Body of pancreas (tissue), 4 donors: ENCODE data around the gene RNF5.
"Not testable (repeated sequence)": the region's sequence is repeated elsewhere in the genome, so short reads cannot be mapped to it uniquely, and the experiment has no call there.

ENCODE experiments used
- POLR2A ChIP-seq, 3 donors: fragments of 450-650 bp; IDR thresholded peaks; one replicate each; pipeline ENCODE4 v1.6.1; 2016; ENCODE audit warnings: antibody characterized with exemption in 3 of 3, mild to moderate bottlenecking in 2 of 3
- TF ChIP-seq, protein P1 (sequence below), 7 experiments: fragments of 450-650 bp in 4 of 7; fragments of 200-600 bp in 3 of 7; sonication (generic) in 3 of 7; IDR thresholded peaks; one replicate each; pipeline ENCODE4 v1.5.1; 2016 to 2019; ENCODE audit warnings: antibody characterized with exemption in 7 of 7

DNA sequence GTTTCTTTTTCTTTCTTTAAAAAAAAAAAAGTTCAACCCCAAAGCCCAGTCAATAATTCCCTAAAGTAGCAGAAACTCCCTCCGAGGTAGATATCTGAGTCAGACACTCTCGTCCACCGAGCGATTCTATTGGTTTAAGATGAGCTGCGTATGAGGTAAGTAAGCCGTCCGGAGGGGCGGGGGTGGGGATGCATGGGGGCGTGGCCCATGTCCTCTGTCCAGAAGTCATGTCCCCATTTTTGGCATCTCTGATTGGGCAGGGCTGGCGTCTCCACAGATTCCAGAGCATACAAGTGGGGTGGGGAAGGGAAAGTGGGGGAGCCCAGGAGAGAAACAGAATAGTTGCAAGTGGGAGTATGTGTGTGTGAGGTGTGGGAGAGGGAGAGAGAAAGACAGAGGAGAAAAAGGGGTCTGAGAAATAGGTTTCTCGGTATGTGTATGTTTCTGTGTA is 7.5 kb downstream of the RNF5 start:
- TF ChIP-seq, protein P1, sequence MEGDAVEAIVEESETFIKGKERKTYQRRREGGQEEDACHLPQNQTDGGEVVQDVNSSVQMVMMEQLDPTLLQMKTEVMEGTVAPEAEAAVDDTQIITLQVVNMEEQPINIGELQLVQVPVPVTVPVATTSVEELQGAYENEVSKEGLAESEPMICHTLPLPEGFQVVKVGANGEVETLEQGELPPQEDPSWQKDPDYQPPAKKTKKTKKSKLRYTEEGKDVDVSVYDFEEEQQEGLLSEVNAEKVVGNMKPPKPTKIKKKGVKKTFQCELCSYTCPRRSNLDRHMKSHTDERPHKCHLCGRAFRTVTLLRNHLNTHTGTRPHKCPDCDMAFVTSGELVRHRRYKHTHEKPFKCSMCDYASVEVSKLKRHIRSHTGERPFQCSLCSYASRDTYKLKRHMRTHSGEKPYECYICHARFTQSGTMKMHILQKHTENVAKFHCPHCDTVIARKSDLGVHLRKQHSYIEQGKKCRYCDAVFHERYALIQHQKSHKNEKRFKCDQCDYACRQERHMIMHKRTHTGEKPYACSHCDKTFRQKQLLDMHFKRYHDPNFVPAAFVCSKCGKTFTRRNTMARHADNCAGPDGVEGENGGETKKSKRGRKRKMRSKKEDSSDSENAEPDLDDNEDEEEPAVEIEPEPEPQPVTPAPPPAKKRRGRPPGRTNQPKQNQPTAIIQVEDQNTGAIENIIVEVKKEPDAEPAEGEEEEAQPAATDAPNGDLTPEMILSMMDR (IDR thresholded peaks at IDR 0.05), result not testable (repeated sequence)
- TF ChIP-seq POLR2A (IDR thresholded peaks at IDR 0.05), result not testable (repeated sequence)
